HG03342 (cell line): ENCODE measurements around the gene PRODH2.

Source experiments
- ATAC-seq: cut with Tn5 transposase; IDR thresholded peaks from one replicate; pipeline ENCODE4 v1.9.1; 2021; ENCODE audit warnings: mild to moderate bottlenecking, moderate library complexity; ENCODE audit not compliant: unreplicated experiment

Gene PRODH2

DNA sequence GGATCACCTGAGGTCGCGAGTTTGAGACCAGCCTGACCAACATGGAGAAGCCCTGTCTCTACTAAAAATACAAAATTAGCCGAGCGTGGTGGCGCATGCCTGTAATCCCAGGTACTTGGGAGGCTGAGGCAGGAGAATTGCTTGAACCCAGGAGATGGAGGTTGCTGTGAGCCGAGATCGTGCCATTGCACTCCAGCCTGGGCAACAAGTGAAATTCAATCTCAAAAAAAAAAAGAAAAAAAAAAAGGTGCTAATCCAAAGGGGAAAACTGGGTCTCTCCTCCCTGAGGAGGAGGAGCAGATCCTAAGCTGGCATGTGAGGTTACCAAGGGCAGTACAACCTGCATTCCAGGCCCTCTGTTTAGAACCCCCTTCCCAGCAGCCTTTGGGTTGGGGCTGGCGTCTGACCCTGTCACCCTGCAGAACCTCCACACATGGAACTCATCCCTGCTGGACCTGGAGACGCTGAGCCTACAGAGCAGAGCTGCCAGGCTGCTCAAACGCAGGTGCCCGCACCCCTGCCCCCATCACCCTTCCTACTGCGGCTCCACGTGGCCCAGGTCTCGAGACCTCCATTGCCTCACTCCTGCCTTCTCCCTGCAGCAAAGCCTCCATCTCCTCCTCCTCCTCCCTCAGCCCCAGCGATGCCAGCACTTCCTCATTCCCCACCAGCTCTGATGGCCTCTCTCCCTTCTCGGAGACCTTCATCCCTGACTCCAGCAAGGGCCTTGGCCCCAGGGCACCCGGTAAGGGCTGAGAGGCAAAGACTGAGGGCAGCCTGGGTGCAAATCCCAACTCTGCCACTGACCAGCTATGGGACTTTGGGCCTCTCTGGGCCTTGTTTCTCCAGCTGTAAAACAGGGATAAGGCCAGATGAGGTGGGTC lies 48.0 kb downstream of the PRODH2 start:
- no peak for ATAC-seq

DNA sequence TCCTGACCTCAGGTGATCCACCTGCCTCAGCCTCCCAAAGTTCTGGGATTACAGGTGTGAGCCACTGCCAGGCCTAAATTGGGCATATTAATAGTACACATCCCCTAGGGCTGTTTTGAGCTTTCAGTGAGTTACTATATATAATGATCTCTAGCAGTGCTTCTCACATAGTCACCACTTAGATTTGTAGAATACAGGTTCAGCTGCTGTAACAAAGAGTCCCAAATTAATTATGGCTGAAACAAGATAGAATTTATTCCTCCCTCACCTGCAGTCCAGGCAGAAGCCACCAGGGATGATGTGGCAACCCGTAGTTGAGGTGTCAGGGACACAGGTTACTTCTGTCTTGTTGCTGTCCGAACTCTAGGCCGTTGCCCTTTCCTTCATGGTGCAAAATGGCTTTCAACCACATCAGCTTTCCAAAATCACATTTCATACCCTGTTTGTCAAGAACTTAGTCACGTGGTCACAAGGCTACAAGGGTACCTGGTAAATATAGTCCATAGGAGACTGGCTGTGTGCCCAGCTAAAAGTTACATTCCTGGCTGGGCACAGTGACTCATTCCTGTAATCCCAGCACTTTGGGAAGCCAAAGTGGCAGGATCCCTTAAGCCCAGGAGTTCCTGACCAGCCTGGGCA lies 51.8 kb downstream of the PRODH2 start:
- no peak for ATAC-seq

DNA sequence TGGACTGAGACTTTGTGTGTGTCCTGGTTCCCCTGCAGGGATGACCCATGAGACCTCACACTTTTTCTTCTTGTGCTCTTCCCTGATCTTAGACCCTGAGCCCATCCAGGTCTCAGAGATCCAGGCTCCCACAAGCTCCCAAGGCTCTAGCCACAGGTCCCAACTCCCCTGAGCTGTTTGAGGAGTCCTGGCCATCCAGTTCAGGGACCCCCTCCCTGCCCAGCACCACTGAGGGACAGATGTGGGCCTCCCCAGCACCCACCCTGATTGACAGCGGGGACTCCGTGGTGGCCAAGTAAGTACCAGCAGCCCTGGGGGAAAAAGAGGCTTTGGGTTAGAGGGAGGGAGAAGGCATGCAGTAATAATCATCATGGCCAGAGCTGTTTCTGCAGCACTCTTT lies 52.9 kb downstream of the PRODH2 start:
- no peak for ATAC-seq

- peak; percentile 94 for ATAC-seq
Measured at GRCh38 chr19:35757749-35758608, 54.7 kb downstream of the PRODH2 start, which contains the start of gene PROSER3. Gene PROSER3, plus strand, starts transcription at chr19:35758176. Its CDS starts 40 bp downstream, at chr19:35758216.

- peak; percentile 9 for ATAC-seq
Measured at GRCh38 chr19:35757231-35757748, 55.4 kb downstream of the PRODH2 start.

- ATAC-seq: no peak
Measured at GRCh38 chr19:35756377-35757230, 56.0 kb downstream of the PRODH2 start, which contains the start of gene HSPB6. Gene HSPB6, minus strand, starts transcription at chr19:35757029. Its CDS starts 21 bp downstream, at chr19:35757008.

DNA sequence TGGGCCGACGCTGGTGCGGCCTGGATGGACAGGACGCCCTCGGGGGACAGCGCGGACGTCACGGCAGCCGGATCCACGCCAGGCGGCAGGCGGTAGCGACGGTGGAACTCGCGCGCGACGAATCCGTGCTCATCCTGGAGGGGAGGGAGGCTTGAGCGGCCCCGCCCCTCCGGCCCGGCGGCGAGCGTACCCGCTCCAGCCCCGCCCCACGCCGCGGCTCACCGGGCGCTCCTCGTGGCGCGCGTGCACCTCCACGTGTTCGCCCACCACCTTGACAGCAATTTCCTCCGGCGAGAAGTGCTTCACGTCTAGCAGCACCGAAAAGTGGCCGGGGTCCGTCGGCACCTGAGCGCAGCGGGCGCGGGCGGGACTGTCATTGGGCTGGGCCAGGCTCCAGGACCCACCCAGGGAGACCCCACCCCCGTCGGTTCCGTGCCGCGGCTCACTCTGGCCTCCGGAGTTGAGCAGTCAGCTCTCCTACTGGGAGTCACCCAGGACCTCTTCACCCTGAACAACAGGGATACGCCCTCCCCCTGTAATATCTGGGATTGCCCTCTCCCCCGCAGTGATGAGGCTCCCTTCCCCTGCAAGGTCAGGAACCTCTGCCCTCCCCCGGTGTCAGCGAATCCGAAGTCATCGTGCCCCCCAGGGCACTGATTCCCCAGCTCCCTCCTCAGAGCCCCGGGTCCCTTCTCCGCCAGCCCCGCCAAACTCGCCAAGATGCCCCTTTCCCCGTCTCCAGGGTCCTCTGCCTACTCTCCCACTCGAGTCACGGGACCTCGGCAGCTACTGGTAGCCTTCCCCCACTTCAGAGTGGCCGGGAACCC lies 56.9 kb downstream of the PRODH2 start:
- ATAC-seq: no peak

DNA sequence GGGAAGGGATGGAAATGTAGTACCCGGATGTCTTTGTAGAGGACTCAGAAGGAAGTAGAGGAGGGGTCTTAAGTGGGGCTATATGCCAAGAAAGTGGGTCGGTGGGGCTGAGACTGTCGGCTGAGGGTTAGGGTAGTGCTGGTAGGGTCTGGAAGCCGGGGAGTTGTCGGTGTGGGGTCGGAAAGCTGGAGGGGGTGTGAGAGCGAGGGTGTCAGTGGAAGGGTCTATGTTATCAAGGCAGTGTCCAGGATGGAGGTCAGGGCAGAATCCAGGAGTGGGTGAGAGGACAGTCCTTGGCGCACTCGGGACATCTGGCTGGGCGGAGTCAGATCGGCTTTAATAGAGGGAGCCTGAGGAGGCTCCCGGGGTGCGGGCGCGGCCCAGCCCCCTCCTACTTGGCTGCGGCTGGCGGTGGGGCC lies 57.5 kb downstream of the PRODH2 start:
- ATAC-seq: no peak

GRCh38 chr19:35754370-35755130 lies 58.1 kb downstream of the PRODH2 start:
- no peak for ATAC-seq

GRCh38 chr19:35753634-35754369 lies 58.8 kb downstream of the PRODH2 start:
- no peak for ATAC-seq

DNA sequence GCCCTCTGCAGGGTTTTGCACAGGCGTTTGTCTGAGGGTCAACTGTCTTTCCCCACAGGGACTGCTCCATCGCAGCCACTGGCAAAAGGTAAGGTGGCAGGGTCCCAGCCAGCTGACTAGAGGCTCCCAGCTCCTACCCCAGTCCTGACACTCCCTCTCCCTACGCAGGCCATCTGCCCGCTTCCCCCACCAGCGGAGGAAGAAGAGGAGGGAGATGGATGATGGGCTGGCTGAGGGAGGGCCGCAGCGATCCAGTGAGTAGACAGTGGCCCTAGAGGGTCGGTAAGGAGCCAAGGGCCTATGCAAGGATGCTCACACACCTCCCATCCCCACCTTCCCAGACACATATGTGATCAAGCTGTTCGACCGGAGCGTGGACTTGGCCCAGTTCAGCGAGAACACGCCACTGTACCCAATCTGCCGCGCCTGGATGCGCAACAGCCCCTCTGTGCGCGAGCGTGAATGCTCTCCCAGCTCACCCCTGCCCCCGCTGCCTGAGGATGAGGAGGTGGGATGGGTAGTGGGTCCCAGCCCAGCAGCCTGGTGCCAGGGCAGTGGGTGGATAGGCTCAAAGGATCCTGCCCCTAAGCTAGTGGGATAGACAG lies 59.8 kb downstream of the PRODH2 start:
- ATAC-seq: no peak

DNA sequence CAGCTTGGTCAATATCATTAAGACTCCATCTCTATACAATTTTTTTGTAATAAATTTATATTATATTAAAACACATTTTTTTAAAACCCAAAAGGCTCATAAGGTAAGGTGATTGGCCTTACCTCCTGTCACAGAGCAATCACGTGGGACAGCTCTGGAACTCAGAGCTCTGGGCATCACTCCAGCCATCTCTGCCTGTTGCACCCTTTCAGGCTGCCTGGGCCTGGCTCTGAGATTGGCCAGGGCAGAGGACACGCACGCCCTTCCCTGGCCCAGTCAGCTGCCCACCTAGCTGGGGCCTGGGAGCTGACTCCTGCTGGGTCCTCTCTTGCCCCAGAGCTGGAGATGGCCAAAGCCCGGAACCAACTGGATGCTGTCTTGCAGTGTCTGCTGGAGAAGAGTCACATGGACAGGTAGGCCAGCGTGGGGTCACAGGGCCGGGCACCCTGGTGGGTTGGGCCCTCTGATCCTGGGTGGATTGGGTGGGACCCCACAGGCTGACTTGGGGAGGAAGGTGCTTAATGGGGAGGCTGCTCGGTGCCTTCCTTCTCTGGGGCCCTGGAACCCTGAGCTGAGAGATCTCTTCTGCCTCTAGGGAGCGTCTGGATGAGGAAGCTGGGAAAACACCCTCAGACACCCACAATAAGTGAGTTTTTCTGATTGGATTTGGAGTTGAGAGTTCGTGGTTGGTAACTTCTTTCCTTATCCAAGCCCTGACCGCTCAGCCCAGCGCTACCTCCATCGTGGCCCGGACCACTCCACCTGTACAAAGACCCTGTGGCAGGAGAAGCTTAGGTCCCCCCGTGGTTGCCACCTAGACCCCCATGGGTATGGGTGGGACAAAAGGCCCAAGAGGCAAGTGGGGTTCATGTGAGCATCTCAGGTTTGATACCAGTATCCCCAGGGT lies 60.6 kb downstream of the PRODH2 start:
- no peak for ATAC-seq

DNA sequence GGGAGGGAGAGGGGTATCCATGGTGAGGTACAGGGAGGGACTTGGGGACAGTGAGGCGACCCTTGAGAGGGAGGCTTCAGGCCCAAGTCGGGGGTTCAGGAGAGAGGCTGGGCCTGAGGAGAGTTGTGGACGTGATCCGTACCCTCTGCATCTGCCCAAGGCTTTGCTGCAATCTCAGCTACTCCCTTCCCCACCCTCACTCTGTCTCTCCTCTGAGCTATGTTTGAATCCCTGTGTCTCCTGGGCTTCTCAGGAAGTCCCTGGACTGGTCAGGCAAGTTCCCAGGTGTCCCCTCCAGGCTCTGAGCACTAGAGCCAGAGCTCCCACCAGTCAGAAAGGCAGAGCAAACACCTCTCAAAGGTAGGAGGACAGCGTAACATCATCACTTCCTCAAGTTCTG lies 62.5 kb downstream of the PRODH2 start:
- no peak for ATAC-seq
